HS-27A (cell line): ENCODE measurements around the gene PTH2R.
"Not testable (repeated sequence)": the region's sequence is repeated elsewhere in the genome, so short reads cannot be mapped to it uniquely, and the experiment has no call there.

Experiments
- DNase-seq: peaks from one replicate; pipeline ENCODE4 v3.0.0-alpha.2; 2012; ENCODE audit warnings: low read depth, missing footprints

Gene PTH2R

GRCh38 chr2:208392300-208392699 is 14.3 kb upstream of the PTH2R start:
- no peak for DNase-seq

GRCh38 chr2:208396796-208397195 is 9.8 kb upstream of the PTH2R start:
- DNase-seq, result not testable (repeated sequence)

- no peak for DNase-seq
Measured at GRCh38 chr2:208399201-208399600, 7.4 kb upstream of the PTH2R start.

GRCh38 chr2:208407667-208408066 is 1.1 kb downstream of the PTH2R start:
- no peak for DNase-seq

GRCh38 chr2:208413931-208414330 is 7.3 kb downstream of the PTH2R start:
- DNase-seq, result no peak

- no peak for DNase-seq
Measured at GRCh38 chr2:208415255-208415654, 8.7 kb downstream of the PTH2R start.

- DNase-seq, result no peak
Measured at GRCh38 chr2:208415897-208416296, 9.3 kb downstream of the PTH2R start.

- DNase-seq, result no peak
Measured at GRCh38 chr2:208426412-208427045, 19.9 kb downstream of the PTH2R start.

- DNase-seq, result no peak
Measured at GRCh38 chr2:208437755-208438154, 31.2 kb downstream of the PTH2R start.

GRCh38 chr2:208440716-208441115 is 34.1 kb downstream of the PTH2R start:
- DNase-seq, result no peak

- no peak for DNase-seq
Measured at GRCh38 chr2:208441951-208442350, 35.4 kb downstream of the PTH2R start.

GRCh38 chr2:208447447-208447846 is 40.9 kb downstream of the PTH2R start:
- DNase-seq, result not testable (repeated sequence)

- no peak for DNase-seq
Measured at GRCh38 chr2:208451061-208451460, 44.5 kb downstream of the PTH2R start.

- no peak for DNase-seq
Measured at GRCh38 chr2:208454861-208455260, 48.3 kb downstream of the PTH2R start.

GRCh38 chr2:208463721-208464120 is 57.1 kb downstream of the PTH2R start:
- no peak for DNase-seq

- DNase-seq, result no peak
Measured at GRCh38 chr2:208464205-208464604, 57.6 kb downstream of the PTH2R start.

- no peak for DNase-seq
Measured at GRCh38 chr2:208466151-208466919, 59.7 kb downstream of the PTH2R start.

- no peak for DNase-seq
Measured at GRCh38 chr2:208466920-208467298, 60.3 kb downstream of the PTH2R start.

GRCh38 chr2:208467564-208467963 is 61.0 kb downstream of the PTH2R start:
- DNase-seq, result no peak

GRCh38 chr2:208477741-208478140 is 71.1 kb downstream of the PTH2R start:
- no peak for DNase-seq

GRCh38 chr2:208479342-208479741 is 72.8 kb downstream of the PTH2R start:
- DNase-seq, result no peak

GRCh38 chr2:208481945-208482344 is 75.4 kb downstream of the PTH2R start:
- not testable (repeated sequence) for DNase-seq

- DNase-seq, result not testable (repeated sequence)
Measured at GRCh38 chr2:208482453-208483015, 75.9 kb downstream of the PTH2R start.
